Stimulated activated CD4-positive, alpha-beta T cell treated with anti-CD3 and anti-CD28 coated beads, Interleukin-2, amount 100 ng/mL, for 48 hours (primary cell): ENCODE data around the gene PODN.

ENCODE experiments used
- DNase-seq, 2 donors: peaks; one replicate each; pipeline ENCODE4 v3.0.0-alpha.2; 2020

The PODN gene

GRCh38 chr1:53057127-53057526 lies 4.9 kb upstream of the PODN start:
- no peak for DNase-seq

GRCh38 chr1:53060579-53060978 lies 1.4 kb upstream of the PODN start:
- no peak for DNase-seq

- no peak for DNase-seq
Observed at GRCh38 chr1:53061123-53061858, 722 bp upstream of the PODN start.

DNA sequence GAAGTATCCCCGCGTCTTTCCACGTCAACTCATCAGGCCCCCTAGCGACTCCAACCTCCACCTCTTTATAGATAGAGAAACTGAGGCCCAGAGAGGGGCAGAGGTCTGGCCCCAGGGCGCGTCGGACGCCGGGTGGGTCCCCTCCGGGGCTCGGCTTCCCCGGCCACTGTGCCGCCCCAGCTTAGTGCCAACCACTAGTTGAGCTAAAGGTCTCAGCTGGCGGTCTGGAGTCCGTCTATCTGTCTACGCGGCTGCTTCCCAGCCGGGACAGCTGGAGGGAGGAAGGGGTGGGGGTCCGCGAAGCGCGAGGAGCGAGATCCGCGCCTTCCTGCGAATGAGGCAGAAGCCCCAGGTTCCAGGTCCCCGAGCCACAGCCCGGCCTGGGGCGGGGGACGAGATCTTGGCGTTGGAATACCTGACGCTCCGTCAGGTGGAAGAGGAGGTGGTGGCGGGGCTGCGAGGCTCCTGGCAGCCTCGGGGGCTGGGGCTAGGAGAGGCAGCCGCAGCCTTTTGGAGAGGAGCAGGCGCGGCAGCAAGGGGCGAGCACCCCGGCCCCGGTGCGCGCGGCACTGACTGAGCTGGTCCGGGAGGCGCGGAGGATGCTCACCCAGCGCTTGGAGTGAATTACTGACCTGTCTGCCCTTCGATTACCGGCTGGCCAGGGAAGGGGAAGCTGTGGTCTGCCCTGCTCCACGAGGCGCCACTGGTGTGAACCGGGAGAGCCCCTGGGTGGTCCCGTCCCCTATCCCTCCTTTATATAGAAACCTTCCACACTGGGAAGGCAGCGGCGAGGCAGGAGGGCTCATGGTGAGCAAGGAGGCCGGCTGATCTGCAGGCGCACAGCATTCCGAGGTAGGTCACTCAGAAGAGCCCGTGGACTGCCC lies 937 bp downstream of the PODN start:
- DNase-seq = no peak

- DNase-seq = no peak
Observed at GRCh38 chr1:53063744-53064515, 1.9 kb downstream of the PODN start.

DNA sequence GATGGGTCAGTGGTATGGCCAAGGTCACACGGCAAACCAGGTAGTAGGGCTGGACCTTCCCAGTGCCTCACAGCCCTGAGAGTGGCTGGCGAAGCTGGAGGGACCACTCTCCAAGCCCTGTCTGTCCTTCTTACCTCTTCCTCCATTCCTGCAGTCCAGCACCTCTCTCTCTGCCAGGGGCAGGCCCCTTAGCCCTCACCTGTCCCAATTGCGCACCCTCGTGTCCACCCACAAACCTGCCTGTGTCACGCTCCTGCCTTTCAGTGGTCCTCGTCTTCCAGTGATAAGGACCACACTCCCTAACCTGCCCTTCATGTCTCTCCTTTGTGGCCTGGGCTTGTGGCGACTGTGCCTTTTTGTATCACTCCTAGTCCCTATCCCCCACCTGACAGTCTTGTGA lies 3.4 kb downstream of the PODN start:
- no peak for DNase-seq

- DNase-seq = no peak
Observed at GRCh38 chr1:53066488-53066887, 4.5 kb downstream of the PODN start.

GRCh38 chr1:53066891-53067738 lies 5.1 kb downstream of the PODN start:
- no peak for DNase-seq

DNA sequence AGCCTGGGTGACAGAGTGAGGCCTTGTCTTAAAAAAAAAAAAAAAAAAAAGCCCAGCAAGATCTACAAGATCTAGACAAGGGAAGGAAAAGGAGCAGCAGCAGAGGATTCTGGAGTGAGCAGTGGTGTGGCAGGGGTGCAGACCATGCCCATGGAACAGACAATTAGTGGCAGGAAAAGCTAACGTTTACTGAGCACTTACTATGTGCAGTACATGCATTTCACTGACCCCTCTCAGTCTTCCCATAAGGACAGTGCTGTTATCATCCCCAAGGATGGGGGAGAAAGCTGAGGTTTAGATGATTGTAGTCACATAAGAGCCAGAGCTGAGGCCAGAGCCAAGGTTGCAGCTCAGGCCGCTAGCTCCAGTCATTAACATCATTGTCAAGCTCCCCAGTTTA lies 5.9 kb downstream of the PODN start:
- no peak for DNase-seq

DNA sequence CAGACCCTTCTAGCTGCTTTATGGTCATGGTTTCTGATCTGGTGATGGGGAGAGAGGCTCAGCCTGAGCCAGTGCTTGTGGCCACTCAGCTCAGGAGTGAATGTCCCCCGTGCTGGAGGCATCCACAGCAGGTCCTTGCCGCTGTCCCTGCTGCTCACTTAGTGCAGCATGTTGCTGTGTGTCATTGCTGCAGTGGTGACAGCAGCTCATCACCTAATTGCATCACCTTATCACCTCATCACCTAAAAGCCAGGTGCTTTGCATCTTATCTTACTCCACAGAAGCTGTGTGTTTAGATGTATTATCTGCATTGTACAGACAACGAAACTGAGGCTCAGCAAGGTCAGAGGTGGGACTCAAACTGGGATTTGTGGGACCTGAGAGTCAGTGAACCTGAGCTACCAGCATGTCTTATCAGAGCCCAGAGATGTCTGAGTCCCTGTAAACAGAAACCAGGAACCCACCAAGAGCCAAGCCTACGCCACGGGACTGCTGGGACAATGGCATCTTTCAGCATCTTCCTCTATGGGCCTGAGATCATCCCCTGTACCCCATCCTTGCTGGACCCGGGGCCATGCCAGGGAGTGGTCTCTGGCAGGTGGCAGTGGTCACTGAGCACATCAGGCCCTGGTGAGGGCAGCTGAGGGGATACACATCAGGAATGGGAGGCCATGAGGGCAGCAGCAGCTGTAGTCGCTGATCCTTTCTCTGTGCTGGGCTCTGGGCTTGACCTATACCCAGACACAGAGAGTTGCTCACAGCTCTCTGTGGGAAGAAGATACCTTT lies 6.5 kb downstream of the PODN start:
- DNase-seq = no peak

- no peak for DNase-seq
Observed at GRCh38 chr1:53069265-53069662, 7.3 kb downstream of the PODN start.

DNA sequence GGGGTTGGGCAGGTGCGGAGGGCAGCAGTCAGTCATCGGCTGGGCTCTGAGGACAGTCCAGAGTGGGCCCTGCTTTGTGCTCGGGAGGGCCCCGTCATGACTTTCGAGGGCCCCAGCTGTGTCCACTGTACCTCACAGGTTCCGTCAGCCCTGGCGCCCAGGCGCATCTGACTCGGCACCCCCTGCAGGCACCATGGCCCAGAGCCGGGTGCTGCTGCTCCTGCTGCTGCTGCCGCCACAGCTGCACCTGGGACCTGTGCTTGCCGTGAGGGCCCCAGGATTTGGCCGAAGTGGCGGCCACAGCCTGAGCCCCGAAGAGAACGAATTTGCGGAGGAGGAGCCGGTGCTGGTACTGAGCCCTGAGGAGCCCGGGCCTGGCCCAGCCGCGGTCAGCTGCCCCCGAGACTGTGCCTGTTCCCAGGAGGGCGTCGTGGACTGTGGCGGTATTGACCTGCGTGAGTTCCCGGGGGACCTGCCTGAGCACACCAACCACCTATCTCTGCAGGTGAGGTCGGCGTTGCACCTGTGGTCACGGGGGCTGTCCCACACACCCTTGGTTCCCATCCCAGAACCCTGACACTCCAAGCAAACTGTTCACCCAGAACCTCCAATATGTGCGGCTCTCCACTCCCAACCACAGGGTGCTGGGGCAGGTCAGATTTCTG lies 7.8 kb downstream of the PODN start:
- no peak for DNase-seq

DNA sequence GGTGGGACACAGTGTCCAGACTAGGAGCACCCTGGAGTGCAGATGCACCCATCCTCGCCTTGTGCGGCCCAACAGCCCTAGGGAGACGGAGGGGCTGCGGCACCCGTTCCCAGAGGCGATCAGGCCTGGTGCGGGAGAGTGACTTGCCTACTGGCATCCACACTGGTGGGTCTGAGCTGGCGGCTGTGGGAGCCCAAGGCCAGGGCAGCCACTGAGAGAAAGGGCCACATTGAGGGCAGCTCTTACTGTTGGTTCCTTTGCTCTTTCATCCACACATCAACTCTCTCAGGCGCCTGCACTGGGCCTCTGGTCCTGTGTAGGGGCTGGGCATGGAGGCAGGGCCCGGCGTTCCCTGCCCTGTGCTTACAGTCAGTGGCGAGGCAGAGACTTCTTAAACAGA lies 8.6 kb downstream of the PODN start:
- no peak for DNase-seq

GRCh38 chr1:53071167-53071865 lies 9.3 kb downstream of the PODN start:
- DNase-seq = no peak

GRCh38 chr1:53071915-53072314 lies 9.9 kb downstream of the PODN start:
- DNase-seq = no peak

GRCh38 chr1:53073287-53073686 lies 11.3 kb downstream of the PODN start:
- DNase-seq = no peak

- no peak for DNase-seq
Observed at GRCh38 chr1:53073868-53074311, 11.9 kb downstream of the PODN start.

- no peak for DNase-seq
Observed at GRCh38 chr1:53074313-53075154, 12.5 kb downstream of the PODN start.

DNA sequence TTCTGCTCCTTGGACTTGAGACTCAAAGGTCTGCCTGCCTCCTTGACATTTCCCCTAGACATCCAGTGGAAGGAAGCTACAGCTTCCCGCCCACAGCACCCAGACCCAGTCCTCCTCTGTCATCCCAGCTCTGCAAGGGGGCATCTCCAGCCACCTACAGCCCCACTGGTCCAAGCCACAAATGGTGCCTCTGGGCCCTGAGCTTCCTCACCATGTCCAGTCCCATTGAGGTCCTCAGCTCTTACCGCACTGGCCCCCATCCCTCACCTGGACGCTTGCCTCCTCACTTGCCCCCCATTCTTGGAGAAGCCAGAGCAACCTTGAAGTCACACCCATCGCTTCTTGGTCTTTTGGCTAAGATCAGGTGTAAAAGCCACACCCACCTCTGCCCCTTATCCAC lies 13.2 kb downstream of the PODN start:
- DNase-seq = no peak
